Subcutaneous abdominal adipose tissue (tissue), 5 donors: ENCODE measurements around the gene FCER1G.

Experiments
- H3K27ac ChIP-seq: one replicate; pipeline ENCODE4 v1.7.0; 2013; ENCODE audit warnings: low read depth, mild to moderate bottlenecking, inconsistent platforms, low read length, moderate library complexity
- H3K27me3 ChIP-seq, 5 donors: one replicate each; pipeline ENCODE4 v1.7.0; 2013; ENCODE audit warnings: low read length in 5 of 5, inconsistent platforms in 1 of 5; ENCODE audit not compliant: control insufficient read depth in 5 of 5, insufficient read depth in 4 of 5
- H3K36me3 ChIP-seq, 5 donors: one replicate each; pipeline ENCODE4 v1.7.0; 2013; ENCODE audit warnings: low read length in 5 of 5; ENCODE audit not compliant: control insufficient read depth in 5 of 5, insufficient read depth in 5 of 5
- H3K4me1 ChIP-seq, 5 donors: one replicate each; pipeline ENCODE4 v1.7.0; 2013; ENCODE audit warnings: low read length in 5 of 5, mild to moderate bottlenecking in 3 of 5, moderate library complexity in 1 of 5; ENCODE audit not compliant: control insufficient read depth in 5 of 5, insufficient read depth in 5 of 5
- H3K4me3 ChIP-seq, 5 donors: one replicate each; pipeline ENCODE4 v1.7.0; 2013; ENCODE audit warnings: low read length in 5 of 5, low read depth in 1 of 5
- H3K9ac ChIP-seq, 5 donors: one replicate each; pipeline ENCODE4 v1.7.0; 2013; ENCODE audit warnings: low read length in 5 of 5, mild to moderate bottlenecking in 4 of 5, moderate library complexity in 3 of 5
- H3K9me3 ChIP-seq, 5 donors: one replicate each; pipeline ENCODE4 v1.7.0; 2013; ENCODE audit warnings: low read length in 5 of 5; ENCODE audit not compliant: control insufficient read depth in 5 of 5
- donor health status: healthy.
- donor health status: healthy.
- donor health status: healthy.
- donor health status: healthy.
- donor health status: healthy.

FCER1G gene

GRCh38 chr1:161196111-161196510 lies 19.0 kb upstream of the FCER1G start:
- peaks cover 58 to 94% (median 90%) of the 10 kb centered on the region in 5 donors for H3K4me1 ChIP-seq
- peak overlapping the region; percentile 100 for H3K27ac ChIP-seq
- H3K4me3 ChIP-seq = peak overlapping the region; percentile 35 to 85 (median 73)
- H3K9me3 ChIP-seq = no peaks in the 10 kb centered on the region
- peaks cover 0 to 6% (median 0%) of the 10 kb centered on the region in 5 donors for H3K27me3 ChIP-seq
- peaks cover 0 to 58% (median 36%) of the 10 kb centered on the region in 5 donors for H3K36me3 ChIP-seq
- peak overlapping the region; percentile 26 to 93 (median 81) for H3K9ac ChIP-seq

- Histone ChIP-seq H3K27ac (peak overlapping the region; percentile 100), H3K4me3 (peak overlapping the region; percentile 56 to 85 (median 74))
Measured at GRCh38 chr1:161196521-161197451, 18.3 kb upstream of the FCER1G start.

GRCh38 chr1:161197560-161198193 lies 17.4 kb upstream of the FCER1G start:
- Histone ChIP-seq H3K4me1 (peaks cover 67 to 96% (median 96%) of the 10 kb centered on the region in 5 donors), H3K4me3 (peak overlapping the region; percentile 56 to 85 (median 74)), H3K27me3 (peaks cover 0 to 9% (median 0%) of the 10 kb centered on the region in 5 donors), H3K27ac (peak overlapping the region; percentile 100), H3K36me3 (peaks cover 0 to 43% (median 23%) of the 10 kb centered on the region in 5 donors), H3K9me3 (no peaks in the 10 kb centered on the region), H3K9ac (peak overlapping the region; percentile 81 to 94 (median 87))

More at GRCh38 chr1:161196521-161197451, 18.3 kb upstream of the FCER1G start:
- peak overlapping the region; percentile 81 to 94 (median 87) for H3K9ac ChIP-seq
- peaks cover 0 to 52% (median 29%) of the 10 kb centered on the region in 5 donors for H3K36me3 ChIP-seq
- peaks cover 0 to 9% (median 0%) of the 10 kb centered on the region in 5 donors for H3K27me3 ChIP-seq
- peaks cover 65 to 100% (median 97%) of the 10 kb centered on the region in 5 donors for H3K4me1 ChIP-seq
- H3K9me3 ChIP-seq = no peaks in the 10 kb centered on the region

- H3K4me3 ChIP-seq = peak overlapping the region; percentile 56 to 85 (median 74)
- H3K4me1 ChIP-seq = peaks cover 62 to 96% (median 96%) of the 10 kb centered on the region in 5 donors
- peak overlapping the region; percentile 81 to 94 (median 87) for H3K9ac ChIP-seq
Measured at GRCh38 chr1:161198194-161198896, 16.8 kb upstream of the FCER1G start.

GRCh38 chr1:161198897-161199431 lies 16.1 kb upstream of the FCER1G start, which contains the start of gene ADAMTS4:
ADAMTS4 (minus strand) TSS chr1:161199054; CDS start chr1:161198627, 427 bp downstream.
- peak within 1 kb of the TSS; percentile 81 to 94 (median 92) for H3K9ac ChIP-seq
- no peaks in the 10 kb centered on the region for H3K9me3 ChIP-seq
- H3K27ac ChIP-seq = peak within 1 kb of the TSS; percentile 100
- peak within 1 kb of the TSS; percentile 56 to 85 (median 74) for H3K4me3 ChIP-seq
- H3K4me1 ChIP-seq = peaks cover 58 to 95% (median 94%) of the 10 kb centered on the region in 5 donors
- H3K36me3 ChIP-seq = peaks cover 0 to 36% (median 19%) of the 10 kb centered on the region in 5 donors
- H3K27me3 ChIP-seq = peaks cover 0 to 9% (median 0%) of the 10 kb centered on the region in 5 donors

More at GRCh38 chr1:161198194-161198896, 16.8 kb upstream of the FCER1G start:
- Histone ChIP-seq H3K27ac (peak overlapping the region; percentile 100), H3K9me3 (no peaks in the 10 kb centered on the region), H3K36me3 (peaks cover 0 to 37% (median 21%) of the 10 kb centered on the region in 5 donors), H3K27me3 (peaks cover 0 to 9% (median 0%) of the 10 kb centered on the region in 5 donors)

- H3K27me3 ChIP-seq = peaks cover 0 to 9% (median 0%) of the 10 kb centered on the region in 5 donors
- H3K36me3 ChIP-seq = peaks cover 4 to 33% (median 19%) of the 10 kb centered on the region in 5 donors
- peak overlapping the region in 1 of 5 donors; percentile 85 for H3K4me3 ChIP-seq
- peak overlapping the region; percentile 100 for H3K27ac ChIP-seq
- H3K9me3 ChIP-seq = no peaks in the 10 kb centered on the region
- peak overlapping the region; percentile 81 to 94 (median 92) for H3K9ac ChIP-seq
- H3K4me1 ChIP-seq = peaks cover 54 to 88% (median 87%) of the 10 kb centered on the region in 5 donors
Measured at GRCh38 chr1:161199506-161200139, 15.5 kb upstream of the FCER1G start.

- Histone ChIP-seq H3K27me3 (peaks cover 0 to 9% (median 0%) of the 10 kb centered on the region in 5 donors), H3K4me1 (peaks cover 48 to 84% (median 78%) of the 10 kb centered on the region in 5 donors), H3K9me3 (no peaks in the 10 kb centered on the region), H3K27ac (peak overlapping the region; percentile 100), H3K4me3 (peak overlapping the region; percentile 74 to 97 (median 93)), H3K9ac (peak overlapping the region; percentile 86 to 94 (median 93)), H3K36me3 (peaks cover 4 to 25% (median 10%) of the 10 kb centered on the region in 5 donors)
Measured at GRCh38 chr1:161200421-161200991, 14.6 kb upstream of the FCER1G start.

GRCh38 chr1:161200992-161201835 lies 13.9 kb upstream of the FCER1G start:
- Histone ChIP-seq H3K4me3 (peak overlapping the region; percentile 74 to 97 (median 93)), H3K36me3 (peaks cover 3 to 25% (median 7%) of the 10 kb centered on the region in 5 donors), H3K9ac (peak overlapping the region; percentile 86 to 94 (median 93)), H3K9me3 (no peaks in the 10 kb centered on the region), H3K27me3 (peaks cover 0 to 9% (median 0%) of the 10 kb centered on the region in 5 donors), H3K27ac (peak overlapping the region; percentile 100), H3K4me1 (peaks cover 46 to 78% (median 71%) of the 10 kb centered on the region in 5 donors)
